Parathyroid adenoma (tissue), 2 donors: Measurements from ENCODE around the gene GPX8.

ENCODE experiments used
- H2AFZ ChIP-seq: fragments of 300-600 bp; sonication (generic); one replicate; pipeline ENCODE4 v1.7.0; 2017; ENCODE audit warnings: antibody characterized with exemption, mild to moderate bottlenecking
- H3K27ac ChIP-seq: fragments of 300-600 bp; sonication (generic); one replicate; pipeline ENCODE4 v1.7.0; 2017
- H3K27me3 ChIP-seq: fragments of 300-600 bp; sonication (generic); one replicate; pipeline ENCODE4 v1.7.0; 2017; ENCODE audit warnings: low read length; ENCODE audit not compliant: control insufficient read depth, insufficient read depth
- H3K36me3 ChIP-seq: fragments of 300-600 bp; sonication (generic); one replicate; pipeline ENCODE4 v1.7.0; 2017; ENCODE audit warnings: low read length; ENCODE audit not compliant: control insufficient read depth, insufficient read depth
- H3K4me1 ChIP-seq: fragments of 300-600 bp; sonication (generic); one replicate; pipeline ENCODE4 v1.7.0; 2017; ENCODE audit warnings: control low read depth
- H3K4me2 ChIP-seq: fragments of 300-600 bp; sonication (generic); one replicate; pipeline ENCODE4 v1.7.0; 2017; ENCODE audit warnings: low read length
- H3K4me3 ChIP-seq: fragments of 300-600 bp; sonication (generic); one replicate; pipeline ENCODE4 v1.7.0; 2017; ENCODE audit warnings: low read depth, low read length
- H3K79me2 ChIP-seq: fragments of 300-600 bp; sonication (generic); one replicate; pipeline ENCODE4 v1.7.0; 2017; ENCODE audit warnings: control low read depth
- H3K9ac ChIP-seq: fragments of 300-600 bp; sonication (generic); one replicate; pipeline ENCODE4 v1.7.0; 2017; ENCODE audit warnings: mild to moderate bottlenecking
- H3K9me3 ChIP-seq: fragments of 300-600 bp; sonication (generic); one replicate; pipeline ENCODE4 v1.7.0; 2017; ENCODE audit warnings: low read length; ENCODE audit not compliant: control insufficient read depth
- TF ChIP-seq, protein P1 (sequence below): fragments of 300-600 bp; sonication (generic); IDR thresholded peaks from one replicate; pipeline ENCODE4 v1.7.0; 2017; ENCODE audit warnings: antibody characterized with exemption, mild to moderate bottlenecking
- donor health status: primary hyperparathyroidism.

The GPX8 gene

DNA sequence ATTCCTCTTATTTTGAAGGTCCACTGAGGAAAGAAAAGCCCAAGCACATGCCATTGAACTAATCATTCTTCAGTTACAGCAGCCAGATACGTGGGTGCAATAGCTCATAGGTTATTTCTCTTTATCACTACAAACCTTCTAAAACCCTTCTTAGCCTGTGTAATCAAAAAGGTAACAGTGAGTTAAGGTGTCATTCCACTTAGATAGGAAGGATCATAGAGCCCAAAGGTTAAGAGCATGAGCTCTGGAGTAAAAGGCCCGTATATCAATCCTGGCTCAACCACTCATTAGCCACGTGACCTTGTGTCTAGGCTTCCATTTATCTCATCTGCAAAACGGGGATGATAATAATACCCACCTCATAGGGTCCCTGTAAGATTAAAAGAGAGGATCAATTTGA lies 2.7 kb downstream of the GPX8 start:
- Histone ChIP-seq H3K27me3 (no peaks in the 10 kb centered on the region), H3K4me3 (no peak overlapping the region), H3K9ac (no peak overlapping the region), H3K9me3 (no peaks in the 10 kb centered on the region), H2AFZ (no peak overlapping the region), H3K79me2 (no peaks in the 10 kb centered on the region), H3K4me2 (no peak overlapping the region), H3K27ac (no peak overlapping the region), H3K4me1 (no peaks in the 10 kb centered on the region), H3K36me3 (no peaks in the 10 kb centered on the region)
- TF ChIP-seq, protein P1, sequence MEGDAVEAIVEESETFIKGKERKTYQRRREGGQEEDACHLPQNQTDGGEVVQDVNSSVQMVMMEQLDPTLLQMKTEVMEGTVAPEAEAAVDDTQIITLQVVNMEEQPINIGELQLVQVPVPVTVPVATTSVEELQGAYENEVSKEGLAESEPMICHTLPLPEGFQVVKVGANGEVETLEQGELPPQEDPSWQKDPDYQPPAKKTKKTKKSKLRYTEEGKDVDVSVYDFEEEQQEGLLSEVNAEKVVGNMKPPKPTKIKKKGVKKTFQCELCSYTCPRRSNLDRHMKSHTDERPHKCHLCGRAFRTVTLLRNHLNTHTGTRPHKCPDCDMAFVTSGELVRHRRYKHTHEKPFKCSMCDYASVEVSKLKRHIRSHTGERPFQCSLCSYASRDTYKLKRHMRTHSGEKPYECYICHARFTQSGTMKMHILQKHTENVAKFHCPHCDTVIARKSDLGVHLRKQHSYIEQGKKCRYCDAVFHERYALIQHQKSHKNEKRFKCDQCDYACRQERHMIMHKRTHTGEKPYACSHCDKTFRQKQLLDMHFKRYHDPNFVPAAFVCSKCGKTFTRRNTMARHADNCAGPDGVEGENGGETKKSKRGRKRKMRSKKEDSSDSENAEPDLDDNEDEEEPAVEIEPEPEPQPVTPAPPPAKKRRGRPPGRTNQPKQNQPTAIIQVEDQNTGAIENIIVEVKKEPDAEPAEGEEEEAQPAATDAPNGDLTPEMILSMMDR, result no peak

DNA sequence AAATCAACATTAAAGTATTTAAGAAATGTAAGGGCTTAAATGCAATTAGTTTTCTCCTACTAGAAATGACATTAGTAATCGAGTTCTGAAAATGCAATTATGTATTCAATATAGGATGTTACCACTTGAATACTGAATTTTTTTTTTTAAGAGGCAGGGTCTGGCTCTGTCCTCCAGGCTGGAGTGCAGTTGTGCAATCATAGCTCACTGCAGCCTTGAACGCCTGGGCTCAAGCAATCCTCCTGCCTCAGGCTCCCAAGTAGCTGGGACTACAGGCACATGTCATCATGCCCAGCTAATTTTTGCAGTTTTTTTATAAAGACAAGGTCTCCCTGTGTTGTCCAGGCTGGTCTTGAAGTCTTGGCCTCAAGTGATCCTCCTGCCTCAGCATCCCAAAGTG lies 11.5 kb downstream of the GPX8 start:
- no peak overlapping the region for H3K27ac ChIP-seq
- TF ChIP-seq, protein P1, result no peak
- no peak overlapping the region for H3K4me3 ChIP-seq
- H3K4me2 ChIP-seq, result no peak overlapping the region
- H3K36me3 ChIP-seq, result no peaks in the 10 kb centered on the region
- H3K27me3 ChIP-seq, result no peaks in the 10 kb centered on the region
- H3K9me3 ChIP-seq, result no peaks in the 10 kb centered on the region
- H2AFZ ChIP-seq, result no peak overlapping the region
- no peak overlapping the region for H3K9ac ChIP-seq
- H3K79me2 ChIP-seq, result no peaks in the 10 kb centered on the region
- H3K4me1 ChIP-seq, result peaks cover 3% of the 10 kb centered on the region

DNA sequence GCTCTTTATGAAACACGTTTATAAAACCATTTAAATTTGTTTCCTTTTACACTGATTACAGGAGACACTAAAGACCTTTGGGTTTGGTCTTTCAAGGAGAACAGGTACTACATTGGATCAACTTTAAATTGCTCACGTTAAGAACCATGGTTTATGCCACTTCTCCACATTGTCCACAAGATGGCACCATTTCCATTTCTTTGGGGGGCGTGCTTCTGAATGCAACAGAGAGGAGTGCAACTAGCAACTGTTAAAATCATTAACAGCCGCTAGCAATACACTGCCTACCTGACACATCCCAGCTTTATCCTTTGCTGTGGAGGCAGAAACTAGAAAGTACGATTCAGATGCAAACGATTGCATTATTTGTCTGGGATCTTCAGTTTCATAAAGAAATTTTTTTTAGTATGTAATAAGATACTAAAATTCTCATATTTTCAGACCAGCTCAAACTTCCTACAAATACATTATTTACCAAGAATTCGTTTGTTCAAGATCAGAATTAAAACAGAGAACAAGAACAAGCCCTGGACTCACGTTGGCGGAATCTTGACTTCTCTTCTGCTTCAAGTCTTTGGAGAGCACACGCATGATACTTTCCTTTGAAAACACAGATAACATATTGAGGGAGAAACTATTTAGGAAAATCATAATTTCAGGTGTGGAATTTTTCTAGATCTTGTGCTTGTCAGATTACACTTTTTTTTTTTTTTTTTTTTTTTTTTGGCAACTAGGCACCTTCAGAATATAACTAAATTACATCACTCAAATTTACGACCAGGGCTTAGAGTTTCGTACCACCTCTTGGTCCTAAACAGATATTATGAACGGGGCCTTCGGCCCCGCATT lies 12.3 kb downstream of the GPX8 start:
- Histone ChIP-seq H3K9me3 (no peaks in the 10 kb centered on the region), H2AFZ (peak overlapping the region; percentile 61), H3K27ac (no peak overlapping the region), H3K4me1 (peaks cover 3% of the 10 kb centered on the region), H3K9ac (no peak overlapping the region), H3K36me3 (no peaks in the 10 kb centered on the region), H3K27me3 (no peaks in the 10 kb centered on the region), H3K79me2 (no peaks in the 10 kb centered on the region), H3K4me2 (peak overlapping the region; percentile 96), H3K4me3 (peak overlapping the region; percentile 68)
- TF ChIP-seq, protein P1, result peak; percentile 89

DNA sequence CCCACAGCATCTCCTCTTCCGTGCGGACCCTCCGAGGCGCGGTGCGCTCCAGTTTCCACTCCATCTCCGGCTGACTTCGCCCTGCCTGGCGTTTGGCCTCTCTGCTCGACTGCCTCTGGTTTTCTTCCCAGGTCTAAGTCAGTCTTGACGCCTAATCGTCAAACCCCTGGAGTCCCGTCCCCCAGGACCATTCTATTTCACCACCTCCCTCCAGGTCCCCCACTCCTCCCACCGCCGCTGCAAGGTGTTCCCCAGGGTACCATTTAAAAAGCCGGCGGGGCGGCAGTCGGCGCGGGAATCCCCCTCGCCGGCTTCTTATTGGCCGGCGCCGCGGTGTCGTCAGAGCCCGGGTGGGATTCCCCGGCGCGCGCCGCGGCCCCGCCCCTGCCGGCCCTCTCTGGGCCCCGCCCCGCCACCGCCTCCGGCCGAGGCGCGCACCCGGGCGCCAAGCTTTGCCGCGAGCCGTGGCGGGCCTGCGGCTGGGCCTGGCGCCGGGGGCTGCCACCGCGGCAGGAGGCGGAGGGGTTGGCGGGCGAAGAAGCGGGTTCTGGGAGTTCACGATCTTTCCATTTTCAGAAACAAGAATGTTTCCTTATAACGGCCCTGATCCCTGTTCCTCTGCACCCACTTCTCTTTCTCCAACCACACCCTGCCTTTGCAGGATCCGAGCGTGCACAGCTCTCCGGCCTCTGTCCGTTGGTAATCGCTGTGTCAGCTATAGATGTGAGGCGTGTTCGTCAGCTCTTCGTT lies 13.1 kb downstream of the GPX8 start, which contains the start of gene CDC20B:
Gene CDC20B, minus strand, starts transcription at position 241 of the 750 bp plus-strand sequence. Its CDS starts 177 bp downstream, at position 64.
- Histone ChIP-seq H3K79me2 (no peaks in the 10 kb centered on the region), H3K9ac (no peak within 1 kb of the TSS), H2AFZ (peak within 1 kb of the TSS; percentile 61), H3K9me3 (no peaks in the 10 kb centered on the region), H3K4me2 (peak within 1 kb of the TSS; percentile 96), H3K36me3 (no peaks in the 10 kb centered on the region), H3K4me3 (peak within 1 kb of the TSS; percentile 68), H3K4me1 (peaks cover 3% of the 10 kb centered on the region), H3K27me3 (no peaks in the 10 kb centered on the region), H3K27ac (no peak within 1 kb of the TSS)
- TF ChIP-seq, protein P1, result no peak
